IPS-20b (cell line): Measurements from ENCODE around the gene TMEM151A.
A peak's percentile ranks its signal among the peaks of the same experiment; 100 is the strongest.

Source experiments
- H3K27ac ChIP-seq: one replicate; pipeline ENCODE4 v1.5.1; 2013; ENCODE audit warnings: low read length
- H3K27me3 ChIP-seq: 2 replicates; pipeline ENCODE4 v1.6.1; 2013; ENCODE audit warnings: mild to moderate bottlenecking, low read length, inconsistent platforms; ENCODE audit not compliant: insufficient read depth
- H3K36me3 ChIP-seq: 2 replicates; pipeline ENCODE4 v1.6.1; 2013; ENCODE audit warnings: low read depth, mild to moderate bottlenecking, inconsistent platforms, low read length, moderate library complexity; ENCODE audit not compliant: insufficient read depth
- H3K4me1 ChIP-seq: 2 replicates; pipeline ENCODE4 v1.6.1; 2013; ENCODE audit warnings: mild to moderate bottlenecking, control low read depth, inconsistent platforms, low read length, moderate library complexity; ENCODE audit not compliant: insufficient read depth
- H3K4me3 ChIP-seq: 2 replicates; pipeline ENCODE4 v1.5.1; 2013; ENCODE audit warnings: mild to moderate bottlenecking, low read length, inconsistent platforms
- H3K9ac ChIP-seq: 2 replicates; pipeline ENCODE4 v1.6.1; 2013; ENCODE audit warnings: low read depth, mild to moderate bottlenecking, inconsistent platforms, low read length, moderate library complexity
- H3K9me3 ChIP-seq: 2 replicates; pipeline ENCODE4 v1.6.1; 2013; ENCODE audit warnings: mild to moderate bottlenecking, low read depth, low read length, inconsistent platforms; ENCODE audit not compliant: insufficient read depth

TMEM151A gene

DNA sequence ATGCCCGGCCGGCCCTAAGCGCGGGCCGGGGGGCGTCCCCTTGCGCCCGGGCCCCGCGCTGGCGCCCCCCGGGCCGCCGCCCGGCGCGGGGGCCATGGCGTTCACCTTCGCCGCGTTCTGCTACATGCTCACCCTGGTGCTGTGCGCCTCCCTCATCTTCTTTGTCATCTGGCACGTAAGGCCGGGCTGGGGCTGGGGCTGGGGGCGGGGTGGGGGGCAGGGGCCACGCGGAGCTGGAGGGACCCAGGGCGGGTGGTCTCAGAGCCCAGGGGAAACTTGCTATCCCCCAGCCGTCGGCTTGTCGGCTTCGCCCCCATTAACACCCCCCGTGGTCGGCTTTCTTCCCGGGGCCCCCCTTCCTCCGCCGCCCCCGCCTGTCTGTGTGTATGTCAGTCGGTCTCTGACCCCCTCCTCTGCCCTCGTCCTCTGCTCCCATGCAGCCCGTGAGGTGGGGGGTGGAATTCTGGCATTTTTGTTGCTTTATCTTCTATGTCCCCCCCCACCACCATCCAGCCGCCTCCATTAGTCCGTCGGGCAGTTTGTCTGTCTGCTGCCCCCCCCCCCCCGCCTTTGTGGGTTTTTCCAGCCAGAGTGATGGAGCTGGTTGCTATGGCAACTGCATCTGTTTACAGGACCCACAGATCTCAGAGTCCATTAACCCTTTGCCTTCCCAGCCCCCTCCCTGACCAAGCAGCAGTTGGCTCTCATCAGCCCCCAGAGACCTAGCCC is 13.2 kb upstream of the TMEM151A start:
- Histone ChIP-seq H3K9ac (no peak overlapping the region), H3K4me3 (peak overlapping the region; percentile 63; the same call in 1 of the 2 replicates), H3K27ac (no peak overlapping the region), H3K36me3 (peaks cover 27% of the 10 kb centered on the region; the same call in 1 of the 2 replicates), H3K4me1 (peaks cover 7% of the 10 kb centered on the region; the same call in 1 of the 2 replicates), H3K9me3 (no peaks in the 10 kb centered on the region), H3K27me3 (peaks cover 9% of the 10 kb centered on the region; the same call in 1 of the 2 replicates)

DNA sequence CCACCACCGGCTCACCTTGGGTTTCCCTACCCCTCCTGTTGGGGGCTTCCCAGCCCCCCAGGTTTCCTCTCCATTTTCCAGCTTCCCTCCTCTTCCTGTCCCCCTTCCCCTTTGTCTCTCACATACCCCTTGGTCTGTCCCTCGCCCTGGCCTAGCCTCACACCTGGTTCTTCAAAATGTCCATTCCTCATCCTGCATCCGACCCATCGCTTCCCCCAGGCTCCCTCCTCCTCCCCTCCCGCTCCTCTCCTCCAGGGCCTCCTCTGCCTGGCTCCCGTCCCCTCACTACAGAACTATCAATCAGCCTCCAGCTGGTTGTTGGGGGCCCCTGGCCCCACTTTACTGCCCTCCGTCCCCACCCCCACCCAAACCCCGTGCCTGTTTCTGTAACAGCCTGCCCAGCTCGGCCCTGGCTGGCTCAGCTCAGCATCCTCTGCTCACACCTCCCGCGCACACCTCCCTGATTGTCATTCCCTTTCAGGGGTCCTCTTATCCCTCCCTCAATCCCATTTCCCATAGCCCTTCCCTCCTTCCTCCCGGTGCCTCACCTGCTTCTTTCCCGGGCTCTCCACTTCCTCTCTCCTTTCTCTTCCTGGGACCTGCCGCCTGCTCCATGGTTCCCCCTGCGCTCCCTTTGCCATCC is 12.5 kb upstream of the TMEM151A start:
- Histone ChIP-seq H3K4me3 (peak overlapping the region; percentile 63; the same call in 1 of the 2 replicates), H3K9me3 (no peaks in the 10 kb centered on the region), H3K27ac (no peak overlapping the region), H3K36me3 (peaks cover 20% of the 10 kb centered on the region), H3K27me3 (peaks cover 9% of the 10 kb centered on the region; the same call in 1 of the 2 replicates), H3K4me1 (peaks cover 7% of the 10 kb centered on the region; the same call in 1 of the 2 replicates), H3K9ac (no peak overlapping the region)

DNA sequence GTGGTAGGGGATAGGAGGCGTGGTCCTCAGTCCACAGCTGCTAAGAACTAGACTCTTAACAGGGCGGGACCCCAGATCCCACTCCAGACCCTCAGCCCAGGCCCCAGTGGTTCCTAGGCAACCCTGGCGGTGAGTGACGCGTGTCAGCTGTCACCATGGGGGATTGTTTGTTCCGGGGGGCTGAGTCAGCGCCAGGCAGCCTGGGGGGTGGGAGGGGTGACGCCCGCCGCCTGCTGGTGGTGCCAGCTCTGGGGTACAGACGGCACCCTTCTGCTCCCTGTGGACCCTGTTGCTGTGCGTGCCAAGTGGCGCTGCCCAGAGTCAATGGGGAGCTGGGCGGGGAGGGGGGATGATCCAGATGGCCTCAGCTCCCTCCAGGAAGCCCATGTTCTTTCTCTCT is 11.3 kb upstream of the TMEM151A start:
- Histone ChIP-seq H3K27ac (no peak overlapping the region), H3K9ac (no peak overlapping the region), H3K27me3 (peaks cover 9% of the 10 kb centered on the region; the same call in 1 of the 2 replicates), H3K4me3 (no peak overlapping the region), H3K36me3 (peaks cover 14% of the 10 kb centered on the region), H3K9me3 (no peaks in the 10 kb centered on the region), H3K4me1 (peaks cover 7% of the 10 kb centered on the region; the same call in 1 of the 2 replicates)

DNA sequence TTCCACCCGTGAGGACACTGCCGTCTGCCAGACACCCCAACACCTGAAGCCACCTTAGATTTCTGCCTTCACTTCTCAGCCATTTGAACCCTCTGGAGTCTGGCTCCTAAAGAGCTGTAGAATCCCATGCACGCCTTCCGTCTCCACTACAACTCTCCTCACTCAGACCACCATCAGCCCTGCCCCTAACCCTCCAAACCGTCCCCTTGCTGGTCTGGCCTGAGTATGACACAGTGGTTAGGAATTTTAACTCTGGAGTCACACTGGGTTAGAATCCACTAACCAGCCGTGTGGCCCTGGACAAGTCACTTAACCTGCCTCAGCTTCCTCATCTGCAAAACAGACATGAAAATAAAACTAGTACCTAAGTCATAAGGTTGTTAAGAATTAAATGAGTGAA is 10.7 kb upstream of the TMEM151A start:
- peaks cover 9% of the 10 kb centered on the region; the same call in 1 of the 2 replicates for H3K27me3 ChIP-seq
- peaks cover 7% of the 10 kb centered on the region; the same call in 1 of the 2 replicates for H3K4me1 ChIP-seq
- H3K9ac ChIP-seq: no peak overlapping the region
- H3K36me3 ChIP-seq: peaks cover 9% of the 10 kb centered on the region
- no peaks in the 10 kb centered on the region for H3K9me3 ChIP-seq
- no peak overlapping the region for H3K4me3 ChIP-seq
- H3K27ac ChIP-seq: no peak overlapping the region

DNA sequence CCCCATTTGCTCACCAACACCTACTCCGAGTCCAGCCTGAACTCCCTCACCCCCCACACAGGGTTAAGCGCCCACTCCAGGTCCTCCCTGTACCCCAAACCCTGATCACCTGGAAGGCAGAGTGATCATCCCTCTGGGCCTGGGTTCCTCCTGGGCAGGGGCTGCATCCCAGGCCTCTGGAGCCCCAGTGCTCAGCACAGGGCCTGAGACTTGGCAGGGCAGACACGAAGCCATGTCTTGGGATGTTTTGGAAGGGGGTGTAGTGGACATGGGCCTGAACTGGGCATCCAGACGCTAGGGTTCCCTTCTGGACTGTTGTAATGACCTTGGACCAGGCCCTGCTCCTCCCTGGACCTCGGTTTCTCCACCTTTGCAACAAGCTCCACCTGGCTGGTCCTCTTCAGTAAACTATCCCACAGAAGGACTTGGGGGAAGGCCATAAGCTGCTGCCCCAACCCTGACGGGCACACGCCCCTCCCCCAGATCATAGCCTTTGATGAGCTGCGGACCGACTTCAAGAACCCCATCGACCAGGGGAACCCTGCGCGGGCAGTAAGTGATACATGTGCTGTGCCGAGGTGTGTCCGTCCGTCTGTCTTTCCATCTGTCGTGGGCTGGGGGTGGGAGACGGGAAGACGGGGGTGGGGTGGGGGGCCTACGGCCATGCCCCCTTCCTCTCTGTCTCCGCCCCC is 9.8 kb upstream of the TMEM151A start:
- Histone ChIP-seq H3K4me3 (no peak overlapping the region; the same call in 1 of the 2 replicates), H3K27ac (no peak overlapping the region), H3K9ac (no peak overlapping the region), H3K4me1 (peaks cover 7% of the 10 kb centered on the region; the same call in 1 of the 2 replicates), H3K9me3 (no peaks in the 10 kb centered on the region), H3K36me3 (peaks cover 4% of the 10 kb centered on the region; the same call in 1 of the 2 replicates), H3K27me3 (peaks cover 9% of the 10 kb centered on the region; the same call in 1 of the 2 replicates)

DNA sequence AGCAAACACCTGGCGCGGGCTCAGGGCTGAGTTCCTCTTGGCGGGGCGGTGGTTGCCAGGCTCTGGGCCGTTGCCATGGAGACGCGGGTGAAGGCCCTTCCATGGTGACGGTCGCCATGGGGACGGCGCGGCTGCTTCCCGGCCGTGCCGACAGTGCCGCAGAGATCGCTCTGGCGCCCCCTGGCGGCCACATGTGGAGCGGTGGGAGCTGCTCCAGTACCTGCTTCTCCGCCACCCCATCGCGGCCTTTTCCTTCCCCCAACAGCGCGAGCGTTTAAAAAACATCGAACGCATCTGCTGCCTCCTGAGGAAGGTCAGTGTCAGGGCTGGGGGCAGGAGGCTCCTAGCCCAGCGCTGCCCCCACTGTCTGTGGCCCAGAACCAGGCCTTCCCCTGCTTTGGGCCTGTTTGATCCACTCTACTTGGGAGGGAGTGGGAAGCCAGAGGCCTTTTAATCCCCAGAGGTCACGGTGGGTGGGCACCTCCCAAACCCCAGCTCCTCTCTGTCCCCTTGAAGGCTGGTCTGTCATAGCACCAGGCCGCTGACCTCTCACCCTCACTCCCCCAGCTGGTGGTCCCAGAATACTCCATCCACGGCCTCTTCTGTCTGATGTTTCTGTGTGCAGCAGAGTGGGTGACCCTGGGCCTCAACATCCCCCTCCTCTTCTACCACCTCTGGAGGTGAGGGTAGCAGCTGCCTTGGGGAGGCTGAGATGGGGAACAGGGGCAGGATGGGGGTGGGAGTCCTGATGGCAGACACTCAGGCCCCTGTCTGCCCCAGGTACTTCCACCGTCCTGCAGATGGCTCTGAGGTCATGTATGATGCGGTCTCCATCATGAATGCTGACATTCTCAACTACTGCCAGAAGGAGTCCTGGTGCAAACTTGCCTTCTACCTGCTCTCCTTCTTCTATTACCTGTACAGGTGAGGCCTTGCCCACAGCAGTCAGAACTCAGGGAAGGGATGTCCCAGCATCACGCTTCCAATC is 8.9 kb upstream of the TMEM151A start:
- H3K27ac ChIP-seq: no peak overlapping the region
- H3K36me3 ChIP-seq: peaks cover 4% of the 10 kb centered on the region; the same call in 1 of the 2 replicates
- H3K4me1 ChIP-seq: peaks cover 7% of the 10 kb centered on the region; the same call in 1 of the 2 replicates
- peaks cover 9% of the 10 kb centered on the region; the same call in 1 of the 2 replicates for H3K27me3 ChIP-seq
- H3K4me3 ChIP-seq: peak overlapping the region; percentile 35; the same call in 1 of the 2 replicates
- H3K9me3 ChIP-seq: no peaks in the 10 kb centered on the region
- no peak overlapping the region for H3K9ac ChIP-seq

DNA sequence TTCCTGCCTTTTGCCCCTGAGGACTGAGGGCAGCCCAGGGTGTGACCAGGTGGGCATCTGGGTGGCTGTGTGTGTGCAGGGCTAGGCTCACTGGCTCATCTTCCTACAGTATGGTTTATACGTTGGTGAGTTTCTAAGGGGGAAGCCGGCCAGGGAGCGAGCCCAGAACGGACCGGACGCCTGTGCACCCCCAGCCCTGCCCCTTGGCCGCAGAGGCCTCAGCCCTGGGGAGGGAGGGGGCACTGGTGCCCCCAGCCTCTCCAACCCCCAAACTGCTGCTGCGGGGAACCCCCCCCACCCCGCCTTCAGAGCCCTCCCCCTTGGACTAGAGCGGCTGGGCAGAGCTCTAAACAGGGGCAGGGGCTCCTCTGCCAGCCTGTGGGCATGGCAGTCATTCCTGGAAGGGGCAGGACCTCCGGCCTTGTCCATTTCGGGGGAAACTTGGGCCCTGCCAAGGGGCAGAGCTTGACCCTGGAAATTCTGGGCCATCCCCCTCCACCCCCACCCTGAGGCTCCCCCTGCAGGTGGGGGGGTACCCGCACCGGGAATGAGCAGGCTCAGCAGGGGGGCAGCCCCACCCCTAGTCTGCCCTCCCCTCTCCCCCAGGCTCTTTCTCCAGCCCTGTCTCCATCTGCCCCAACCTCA is 8.1 kb upstream of the TMEM151A start:
- Histone ChIP-seq H3K36me3 (peaks cover 4% of the 10 kb centered on the region; the same call in 1 of the 2 replicates), H3K4me1 (peaks cover 7% of the 10 kb centered on the region; the same call in 1 of the 2 replicates), H3K4me3 (no peak overlapping the region), H3K9ac (no peak overlapping the region), H3K9me3 (no peaks in the 10 kb centered on the region), H3K27me3 (peaks cover 9% of the 10 kb centered on the region; the same call in 1 of the 2 replicates), H3K27ac (no peak overlapping the region)

DNA sequence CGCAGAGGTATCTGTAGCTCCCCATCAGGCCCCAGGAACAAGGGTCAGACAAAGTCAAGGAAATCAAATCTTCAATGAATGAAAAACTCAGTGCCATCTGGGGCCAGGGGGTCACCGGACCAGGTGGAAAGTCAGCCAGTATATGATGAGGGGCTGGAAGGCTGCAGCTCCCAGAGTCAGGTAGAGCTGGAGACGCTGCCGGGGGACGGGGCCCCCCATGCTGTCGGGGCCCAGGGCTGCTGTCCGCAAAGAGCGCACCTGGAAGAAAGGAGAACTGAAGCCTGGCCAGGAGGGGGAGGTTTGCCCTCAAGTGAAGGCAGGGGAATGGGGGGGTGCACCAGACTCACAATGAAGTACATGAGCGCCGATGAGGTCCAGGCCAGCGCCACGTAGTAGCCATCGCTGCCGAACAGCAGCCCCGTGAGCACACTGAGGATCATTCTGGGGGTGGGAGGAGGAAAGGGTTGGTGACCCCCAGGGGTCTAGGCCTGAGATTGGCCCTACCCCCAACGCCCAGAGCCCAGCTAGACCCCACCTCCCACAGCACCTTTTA is 7.1 kb upstream of the TMEM151A start:
- H3K9ac ChIP-seq: no peak overlapping the region
- H3K27ac ChIP-seq: no peak overlapping the region
- H3K4me1 ChIP-seq: peaks cover 4% of the 10 kb centered on the region; the same call in 1 of the 2 replicates
- peaks cover 4% of the 10 kb centered on the region; the same call in 1 of the 2 replicates for H3K36me3 ChIP-seq
- no peak overlapping the region for H3K4me3 ChIP-seq
- no peaks in the 10 kb centered on the region for H3K9me3 ChIP-seq
- peaks cover 4% of the 10 kb centered on the region; the same call in 1 of the 2 replicates for H3K27me3 ChIP-seq

DNA sequence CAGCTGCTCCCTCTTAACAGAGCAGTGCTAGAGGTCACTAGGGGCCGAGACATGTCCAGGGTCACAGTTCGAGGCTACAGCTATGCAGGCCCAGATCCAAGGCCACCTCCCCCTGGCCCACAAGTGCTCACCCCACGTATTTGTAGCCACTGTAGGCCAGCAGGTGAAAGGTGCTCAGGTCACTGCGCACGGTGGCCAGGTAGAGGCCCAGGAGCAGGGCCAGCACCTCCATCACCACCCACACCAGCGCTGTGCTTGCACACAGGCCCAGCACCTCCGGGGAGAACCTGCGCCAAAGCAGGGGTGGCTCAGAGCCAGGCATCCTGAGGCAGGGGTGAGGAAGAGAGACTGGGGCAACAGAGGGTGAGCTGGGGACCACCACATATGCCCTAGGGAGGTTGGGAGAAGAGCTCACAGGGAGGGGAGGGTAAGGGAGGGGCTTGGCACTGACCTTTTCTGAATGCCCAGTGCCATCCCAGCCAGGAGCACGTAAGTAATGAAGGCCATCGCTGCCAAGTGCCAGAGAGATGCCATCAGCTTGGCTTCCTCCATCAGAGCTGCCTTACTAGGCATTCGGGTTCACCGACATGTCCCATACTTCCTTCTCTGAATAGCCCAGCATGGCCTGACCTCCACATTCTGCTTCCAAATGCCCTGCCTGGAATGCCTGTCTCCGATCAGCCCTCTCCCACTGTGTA is 6.3 kb upstream of the TMEM151A start:
- peaks cover 4% of the 10 kb centered on the region; the same call in 1 of the 2 replicates for H3K36me3 ChIP-seq
- H3K9me3 ChIP-seq: no peaks in the 10 kb centered on the region
- no peak overlapping the region for H3K27ac ChIP-seq
- peaks cover 8% of the 10 kb centered on the region; the same call in 1 of the 2 replicates for H3K4me1 ChIP-seq
- H3K4me3 ChIP-seq: no peak overlapping the region
- no peak overlapping the region for H3K9ac ChIP-seq
- H3K27me3 ChIP-seq: peaks cover 12% of the 10 kb centered on the region
